ENCODE data around the gene SEPTIN12.

Gene SEPTIN12

DNA sequence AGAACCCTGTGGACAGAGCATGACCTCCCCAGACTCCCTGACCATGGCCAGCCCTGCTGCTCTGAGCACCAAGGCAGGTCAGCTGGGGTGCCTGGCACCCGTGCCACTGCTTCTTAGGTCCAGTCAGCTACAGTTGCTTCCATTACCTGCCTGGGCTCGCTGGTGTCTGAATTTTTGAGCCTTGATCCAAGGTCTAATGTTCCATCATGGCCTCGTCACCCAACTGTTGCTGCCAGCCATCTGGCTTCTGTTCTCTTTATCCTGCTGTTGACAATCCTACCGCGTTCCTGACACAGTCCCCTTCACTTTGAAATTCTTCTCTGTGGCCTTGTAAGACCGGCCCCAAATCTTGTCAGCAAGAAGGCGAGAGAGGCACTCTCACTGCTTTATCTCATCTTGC lies 42.3 kb upstream of the SEPTIN12 start:
- Histone ChIP-seq H3K4me2 (ENCODE audit: low read length) (no peak overlapping the region), H2BK15ac (replicated peaks; ENCODE audit: low read depth) (no peak overlapping the region), H3K9ac (ENCODE audit: low read length) (no peak overlapping the region), H3K4me3 (ENCODE audit: low read length) (no peak overlapping the region), H3K79me1 (ENCODE audit: low read length) (peaks cover 4% of the 10 kb centered on the region), H4K8ac (ENCODE audit: low read depth, low read length) (no peak overlapping the region), H2BK120ac (ENCODE audit: low read depth, low read length) (no peak overlapping the region), H3K36me3 (ENCODE audit: control insufficient read depth, insufficient read depth, low read length) (peaks cover 31% of the 10 kb centered on the region), H2BK5ac (ENCODE audit: low read length) (no peak overlapping the region), H3K23ac (ENCODE audit: low read length) (no peak overlapping the region), H3K27ac (ENCODE audit: low read depth, low read length) (no peak overlapping the region), H3K18ac (ENCODE audit: low read length) (no peak overlapping the region), H3K79me2 (ENCODE audit: control insufficient read depth, insufficient read depth, low read length) (no peaks in the 10 kb centered on the region), H4K5ac (ENCODE audit: low read length) (no peak overlapping the region), H3K27me3 (ENCODE audit: insufficient read depth, low read length, poor library complexity) (no peaks in the 10 kb centered on the region), H2AK5ac (ENCODE audit: low read length) (no peak overlapping the region), H3K56ac (ENCODE audit: low read length) (no peak overlapping the region), H3K4me1 (ENCODE audit: control insufficient read depth, low read depth, low read length) (no peaks in the 10 kb centered on the region), H3K4ac (ENCODE audit: low read depth, low read length) (no peak overlapping the region)
- no CpG with 5 or more reads among the region's 7 CpGs for WGBS (ENCODE audit: extremely low coverage, insufficient coverage, low lambda C conversion rate)
- no peak for DNase-seq

GRCh38 chr16:4828567-4829321 lies 40.6 kb upstream of the SEPTIN12 start:
- no peak overlapping the region for H3K4ac ChIP-seq (ENCODE audit: low read depth, low read length)
- H3K27me3 ChIP-seq (ENCODE audit: insufficient read depth, low read length, poor library complexity): no peaks in the 10 kb centered on the region
- no peak overlapping the region for H3K23ac ChIP-seq (ENCODE audit: low read length)
- H2BK15ac ChIP-seq (replicated peaks; ENCODE audit: low read depth): no peak overlapping the region
- no peak overlapping the region for H3K4me2 ChIP-seq (ENCODE audit: low read length)
- no peak overlapping the region for H2AK5ac ChIP-seq (ENCODE audit: low read length)
- no peak overlapping the region for H3K27ac ChIP-seq (ENCODE audit: low read depth, low read length)
- no peak for DNase-seq
- H2BK120ac ChIP-seq (ENCODE audit: low read depth, low read length): no peak overlapping the region
- no peak overlapping the region for H4K8ac ChIP-seq (ENCODE audit: low read depth, low read length)
- H3K9ac ChIP-seq (ENCODE audit: low read length): no peak overlapping the region
- H3K56ac ChIP-seq (ENCODE audit: low read length): no peak overlapping the region
- no peak overlapping the region for H3K4me3 ChIP-seq (ENCODE audit: low read length)
- no peaks in the 10 kb centered on the region for H3K79me2 ChIP-seq (ENCODE audit: control insufficient read depth, insufficient read depth, low read length)
- peaks cover 2% of the 10 kb centered on the region for H3K79me1 ChIP-seq (ENCODE audit: low read length)
- no peak overlapping the region for H3K18ac ChIP-seq (ENCODE audit: low read length)
- WGBS (ENCODE audit: extremely low coverage, insufficient coverage, low lambda C conversion rate): no CpG with 5 or more reads among the region's 11 CpGs
- no peaks in the 10 kb centered on the region for H3K4me1 ChIP-seq (ENCODE audit: control insufficient read depth, low read depth, low read length)
- no peak overlapping the region for H2BK5ac ChIP-seq (ENCODE audit: low read length)
- H3K36me3 ChIP-seq (ENCODE audit: control insufficient read depth, insufficient read depth, low read length): peaks cover 37% of the 10 kb centered on the region
- no peak overlapping the region for H4K5ac ChIP-seq (ENCODE audit: low read length)

GRCh38 chr16:4826980-4827379 lies 38.8 kb upstream of the SEPTIN12 start:
- DNase-seq: no peak
- no CpG with 5 or more reads among the region's 10 CpGs for WGBS (ENCODE audit: extremely low coverage, insufficient coverage, low lambda C conversion rate)

GRCh38 chr16:4826526-4826925 lies 38.4 kb upstream of the SEPTIN12 start:
- Histone ChIP-seq H3K4ac (ENCODE audit: low read depth, low read length) (no peak overlapping the region), H2BK5ac (ENCODE audit: low read length) (no peak overlapping the region), H2BK120ac (ENCODE audit: low read depth, low read length) (no peak overlapping the region), H3K36me3 (ENCODE audit: control insufficient read depth, insufficient read depth, low read length) (peaks cover 34% of the 10 kb centered on the region), H3K4me2 (ENCODE audit: low read length) (no peak overlapping the region), H3K56ac (ENCODE audit: low read length) (no peak overlapping the region), H3K23ac (ENCODE audit: low read length) (no peak overlapping the region), H3K18ac (ENCODE audit: low read length) (no peak overlapping the region), H3K27me3 (ENCODE audit: insufficient read depth, low read length, poor library complexity) (no peaks in the 10 kb centered on the region), H3K27ac (ENCODE audit: low read depth, low read length) (no peak overlapping the region), H4K5ac (ENCODE audit: low read length) (no peak overlapping the region), H3K4me1 (ENCODE audit: control insufficient read depth, low read depth, low read length) (no peaks in the 10 kb centered on the region), H2BK15ac (replicated peaks; ENCODE audit: low read depth) (no peak overlapping the region), H3K79me1 (ENCODE audit: low read length) (no peaks in the 10 kb centered on the region), H3K79me2 (ENCODE audit: control insufficient read depth, insufficient read depth, low read length) (no peaks in the 10 kb centered on the region), H3K9ac (ENCODE audit: low read length) (no peak overlapping the region), H4K8ac (ENCODE audit: low read depth, low read length) (no peak overlapping the region), H2AK5ac (ENCODE audit: low read length) (no peak overlapping the region), H3K4me3 (ENCODE audit: low read length) (no peak overlapping the region)
- no CpG with 5 or more reads among the region's 4 CpGs for WGBS (ENCODE audit: extremely low coverage, insufficient coverage, low lambda C conversion rate)
- no peak for DNase-seq

More at GRCh38 chr16:4826980-4827379, 38.8 kb upstream of the SEPTIN12 start:
- Histone ChIP-seq H2AK5ac (ENCODE audit: low read length) (no peak overlapping the region), H3K36me3 (ENCODE audit: control insufficient read depth, insufficient read depth, low read length) (peaks cover 38% of the 10 kb centered on the region), H3K4ac (ENCODE audit: low read depth, low read length) (no peak overlapping the region), H2BK5ac (ENCODE audit: low read length) (no peak overlapping the region), H3K9ac (ENCODE audit: low read length) (no peak overlapping the region), H2BK120ac (ENCODE audit: low read depth, low read length) (no peak overlapping the region), H3K27ac (ENCODE audit: low read depth, low read length) (no peak overlapping the region), H3K4me1 (ENCODE audit: control insufficient read depth, low read depth, low read length) (no peaks in the 10 kb centered on the region), H3K79me1 (ENCODE audit: low read length) (no peaks in the 10 kb centered on the region), H3K23ac (ENCODE audit: low read length) (no peak overlapping the region), H2BK15ac (replicated peaks; ENCODE audit: low read depth) (no peak overlapping the region), H3K56ac (ENCODE audit: low read length) (no peak overlapping the region), H3K27me3 (ENCODE audit: insufficient read depth, low read length, poor library complexity) (no peaks in the 10 kb centered on the region), H3K79me2 (ENCODE audit: control insufficient read depth, insufficient read depth, low read length) (no peaks in the 10 kb centered on the region), H4K8ac (ENCODE audit: low read depth, low read length) (no peak overlapping the region), H3K18ac (ENCODE audit: low read length) (no peak overlapping the region), H4K5ac (ENCODE audit: low read length) (no peak overlapping the region), H3K4me2 (ENCODE audit: low read length) (no peak overlapping the region), H3K4me3 (ENCODE audit: low read length) (no peak overlapping the region)

- Histone ChIP-seq H2BK5ac (ENCODE audit: low read length) (no peak overlapping the region), H3K27me3 (ENCODE audit: insufficient read depth, low read length, poor library complexity) (no peaks in the 10 kb centered on the region), H3K18ac (ENCODE audit: low read length) (no peak overlapping the region), H3K79me1 (ENCODE audit: low read length) (no peaks in the 10 kb centered on the region), H2BK120ac (ENCODE audit: low read depth, low read length) (no peak overlapping the region), H4K8ac (ENCODE audit: low read depth, low read length) (no peak overlapping the region), H3K4me2 (ENCODE audit: low read length) (no peak overlapping the region), H2AK5ac (ENCODE audit: low read length) (no peak overlapping the region), H3K79me2 (ENCODE audit: control insufficient read depth, insufficient read depth, low read length) (no peaks in the 10 kb centered on the region), H4K5ac (ENCODE audit: low read length) (no peak overlapping the region), H3K23ac (ENCODE audit: low read length) (no peak overlapping the region), H2BK15ac (replicated peaks; ENCODE audit: low read depth) (no peak overlapping the region), H3K4ac (ENCODE audit: low read depth, low read length) (no peak overlapping the region), H3K36me3 (ENCODE audit: control insufficient read depth, insufficient read depth, low read length) (peaks cover 31% of the 10 kb centered on the region), H3K56ac (ENCODE audit: low read length) (no peak overlapping the region), H3K4me1 (ENCODE audit: control insufficient read depth, low read depth, low read length) (no peaks in the 10 kb centered on the region), H3K4me3 (ENCODE audit: low read length) (no peak overlapping the region), H3K9ac (ENCODE audit: low read length) (no peak overlapping the region), H3K27ac (ENCODE audit: low read depth, low read length) (no peak overlapping the region)
- WGBS (ENCODE audit: extremely low coverage, insufficient coverage, low lambda C conversion rate): no CpG with 5 or more reads among the region's 8 CpGs
- DNase-seq: no peak
Observed at GRCh38 chr16:4825196-4825595, 37.1 kb upstream of the SEPTIN12 start.

DNA sequence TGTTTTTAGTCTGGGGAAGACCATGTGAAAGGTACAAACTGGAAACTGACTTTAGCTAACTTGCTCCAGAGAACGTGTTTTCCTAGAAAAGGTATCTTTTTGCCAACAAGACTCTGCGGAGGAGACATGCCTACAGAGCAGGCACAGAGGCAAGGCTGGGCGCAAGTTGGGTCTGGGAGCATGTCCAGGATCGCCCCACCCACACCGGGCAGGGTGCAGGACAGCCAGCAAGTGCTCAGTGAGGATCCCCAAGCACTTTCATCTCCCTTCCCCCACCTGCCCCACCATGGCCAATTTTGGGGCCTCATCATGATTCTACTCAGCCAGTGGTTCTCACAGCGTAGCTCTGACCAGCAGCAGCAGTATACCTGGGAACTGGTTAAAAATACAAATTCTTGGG lies 32.5 kb upstream of the SEPTIN12 start:
- Histone ChIP-seq H3K4me2 (ENCODE audit: low read length) (no peak overlapping the region), H3K56ac (ENCODE audit: low read length) (no peak overlapping the region), H3K79me1 (ENCODE audit: low read length) (no peaks in the 10 kb centered on the region), H2AK5ac (ENCODE audit: low read length) (no peak overlapping the region), H3K18ac (ENCODE audit: low read length) (no peak overlapping the region), H3K27ac (ENCODE audit: low read depth, low read length) (no peak overlapping the region), H4K5ac (ENCODE audit: low read length) (no peak overlapping the region), H3K4me1 (ENCODE audit: control insufficient read depth, low read depth, low read length) (no peaks in the 10 kb centered on the region), H3K9ac (ENCODE audit: low read length) (no peak overlapping the region), H3K4ac (ENCODE audit: low read depth, low read length) (no peak overlapping the region), H3K23ac (ENCODE audit: low read length) (no peak overlapping the region), H3K27me3 (ENCODE audit: insufficient read depth, low read length, poor library complexity) (no peaks in the 10 kb centered on the region), H4K8ac (ENCODE audit: low read depth, low read length) (no peak overlapping the region), H3K36me3 (ENCODE audit: control insufficient read depth, insufficient read depth, low read length) (peaks cover 23% of the 10 kb centered on the region), H2BK5ac (ENCODE audit: low read length) (no peak overlapping the region), H3K4me3 (ENCODE audit: low read length) (no peak overlapping the region), H2BK120ac (ENCODE audit: low read depth, low read length) (no peak overlapping the region), H2BK15ac (replicated peaks; ENCODE audit: low read depth) (no peak overlapping the region), H3K79me2 (ENCODE audit: control insufficient read depth, insufficient read depth, low read length) (no peaks in the 10 kb centered on the region)
- no peak for DNase-seq
- WGBS (ENCODE audit: extremely low coverage, insufficient coverage, low lambda C conversion rate): no CpG with 5 or more reads among the region's 6 CpGs

All from mesendoderm (in vitro differentiated cells).